ENCODE data around the gene GNB2. TPM values are rescaled to one million over a fixed set of nuclear protein-coding genes. Genes with fewer than 3 reads are reported as not detected.

Gene GNB2
- total and polyA plus RNA-seq, 2 of the 13 experiments (the other 11 are each of a cell fraction or from before 2014, with no cell fraction given), result 48.3 to 67.1 TPM

DNA sequence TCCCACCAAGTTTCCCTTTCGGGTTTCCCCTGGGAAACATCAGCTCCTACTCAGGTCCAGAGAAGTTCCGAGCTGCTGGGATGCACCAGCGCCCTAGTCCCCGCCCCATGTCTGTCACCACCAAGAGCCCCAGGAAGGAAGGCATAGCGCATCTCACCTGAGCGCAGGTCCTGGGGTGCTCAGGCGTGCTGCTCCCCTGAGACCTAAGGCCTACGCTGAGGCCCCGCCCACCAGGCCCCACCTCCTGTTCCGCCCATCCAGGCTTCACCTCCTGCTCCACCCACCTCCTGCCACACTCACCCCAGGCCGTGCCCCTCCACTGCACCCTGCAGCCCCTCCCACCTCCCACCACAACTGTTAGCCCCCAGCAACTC, 31.0 kb upstream of the GNB2 start (continued):
- TF ChIP-seq, protein P1, sequence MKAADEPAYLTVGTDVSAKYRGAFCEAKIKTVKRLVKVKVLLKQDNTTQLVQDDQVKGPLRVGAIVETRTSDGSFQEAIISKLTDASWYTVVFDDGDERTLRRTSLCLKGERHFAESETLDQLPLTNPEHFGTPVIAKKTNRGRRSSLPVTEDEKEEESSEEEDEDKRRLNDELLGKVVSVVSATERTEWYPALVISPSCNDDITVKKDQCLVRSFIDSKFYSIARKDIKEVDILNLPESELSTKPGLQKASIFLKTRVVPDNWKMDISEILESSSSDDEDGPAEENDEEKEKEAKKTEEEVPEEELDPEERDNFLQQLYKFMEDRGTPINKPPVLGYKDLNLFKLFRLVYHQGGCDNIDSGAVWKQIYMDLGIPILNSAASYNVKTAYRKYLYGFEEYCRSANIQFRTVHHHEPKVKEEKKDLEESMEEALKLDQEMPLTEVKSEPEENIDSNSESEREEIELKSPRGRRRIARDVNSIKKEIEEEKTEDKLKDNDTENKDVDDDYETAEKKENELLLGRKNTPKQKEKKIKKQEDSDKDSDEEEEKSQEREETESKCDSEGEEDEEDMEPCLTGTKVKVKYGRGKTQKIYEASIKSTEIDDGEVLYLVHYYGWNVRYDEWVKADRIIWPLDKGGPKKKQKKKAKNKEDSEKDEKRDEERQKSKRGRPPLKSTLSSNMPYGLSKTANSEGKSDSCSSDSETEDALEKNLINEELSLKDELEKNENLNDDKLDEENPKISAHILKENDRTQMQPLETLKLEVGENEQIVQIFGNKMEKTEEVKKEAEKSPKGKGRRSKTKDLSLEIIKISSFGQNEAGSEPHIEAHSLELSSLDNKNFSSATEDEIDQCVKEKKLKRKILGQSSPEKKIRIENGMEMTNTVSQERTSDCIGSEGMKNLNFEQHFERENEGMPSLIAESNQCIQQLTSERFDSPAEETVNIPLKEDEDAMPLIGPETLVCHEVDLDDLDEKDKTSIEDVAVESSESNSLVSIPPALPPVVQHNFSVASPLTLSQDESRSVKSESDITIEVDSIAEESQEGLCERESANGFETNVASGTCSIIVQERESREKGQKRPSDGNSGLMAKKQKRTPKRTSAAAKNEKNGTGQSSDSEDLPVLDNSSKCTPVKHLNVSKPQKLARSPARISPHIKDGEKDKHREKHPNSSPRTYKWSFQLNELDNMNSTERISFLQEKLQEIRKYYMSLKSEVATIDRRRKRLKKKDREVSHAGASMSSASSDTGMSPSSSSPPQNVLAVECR (CRISPR knock-in tag; IDR thresholded peaks at IDR 0.05; ENCODE audit: borderline replicate concordance), result peak; percentile 35; the same call in 1 of the 2 replicates
- TF ChIP-seq MYC (CRISPR knock-in tag; IDR thresholded peaks at IDR 0.05; ENCODE audit: borderline replicate concordance) (no peak), ZEB1 (IDR thresholded peaks at IDR 0.05; ENCODE audit: insufficient replicate concordance, low read depth) (no peak), KDM1A (CRISPR knock-in tag; IDR thresholded peaks at IDR 0.05) (no peak), SNAI1 (CRISPR knock-in tag; IDR thresholded peaks at IDR 0.05; ENCODE audit: borderline replicate concordance) (no peak), PRMT3 (CRISPR knock-in tag; IDR thresholded peaks at IDR 0.05; ENCODE audit: borderline replicate concordance, low read depth) (no peak), HIVEP1 (CRISPR knock-in tag; IDR thresholded peaks at IDR 0.05) (no peak), SOX5 (CRISPR knock-in tag; IDR thresholded peaks at IDR 0.05; ENCODE audit: borderline replicate concordance) (no peak), KMT2B (CRISPR knock-in tag; IDR thresholded peaks at IDR 0.05) (no peak), HCFC1 (IDR thresholded peaks at IDR 0.05; ENCODE audit: low read depth, low read length) (no peak), FOXC1 (CRISPR knock-in tag; IDR thresholded peaks at IDR 0.05; ENCODE audit: borderline replicate concordance) (0 out of 2 replicates have a peak, but pooled peaks have one; percentile 15), KLF6 (CRISPR knock-in tag; IDR thresholded peaks at IDR 0.05) (0 out of 2 replicates have a peak, but pooled peaks have one; percentile 55), KLF12 (CRISPR knock-in tag; IDR thresholded peaks at IDR 0.05; ENCODE audit: borderline replicate concordance) (0 out of 2 replicates have a peak, but pooled peaks have one; percentile 68), POLR2G (IDR thresholded peaks at IDR 0.05; ENCODE audit: low read depth, low read length) (peak; percentile 47; the same call in 1 of the 2 replicates)
- TF ChIP-seq, protein P2, sequence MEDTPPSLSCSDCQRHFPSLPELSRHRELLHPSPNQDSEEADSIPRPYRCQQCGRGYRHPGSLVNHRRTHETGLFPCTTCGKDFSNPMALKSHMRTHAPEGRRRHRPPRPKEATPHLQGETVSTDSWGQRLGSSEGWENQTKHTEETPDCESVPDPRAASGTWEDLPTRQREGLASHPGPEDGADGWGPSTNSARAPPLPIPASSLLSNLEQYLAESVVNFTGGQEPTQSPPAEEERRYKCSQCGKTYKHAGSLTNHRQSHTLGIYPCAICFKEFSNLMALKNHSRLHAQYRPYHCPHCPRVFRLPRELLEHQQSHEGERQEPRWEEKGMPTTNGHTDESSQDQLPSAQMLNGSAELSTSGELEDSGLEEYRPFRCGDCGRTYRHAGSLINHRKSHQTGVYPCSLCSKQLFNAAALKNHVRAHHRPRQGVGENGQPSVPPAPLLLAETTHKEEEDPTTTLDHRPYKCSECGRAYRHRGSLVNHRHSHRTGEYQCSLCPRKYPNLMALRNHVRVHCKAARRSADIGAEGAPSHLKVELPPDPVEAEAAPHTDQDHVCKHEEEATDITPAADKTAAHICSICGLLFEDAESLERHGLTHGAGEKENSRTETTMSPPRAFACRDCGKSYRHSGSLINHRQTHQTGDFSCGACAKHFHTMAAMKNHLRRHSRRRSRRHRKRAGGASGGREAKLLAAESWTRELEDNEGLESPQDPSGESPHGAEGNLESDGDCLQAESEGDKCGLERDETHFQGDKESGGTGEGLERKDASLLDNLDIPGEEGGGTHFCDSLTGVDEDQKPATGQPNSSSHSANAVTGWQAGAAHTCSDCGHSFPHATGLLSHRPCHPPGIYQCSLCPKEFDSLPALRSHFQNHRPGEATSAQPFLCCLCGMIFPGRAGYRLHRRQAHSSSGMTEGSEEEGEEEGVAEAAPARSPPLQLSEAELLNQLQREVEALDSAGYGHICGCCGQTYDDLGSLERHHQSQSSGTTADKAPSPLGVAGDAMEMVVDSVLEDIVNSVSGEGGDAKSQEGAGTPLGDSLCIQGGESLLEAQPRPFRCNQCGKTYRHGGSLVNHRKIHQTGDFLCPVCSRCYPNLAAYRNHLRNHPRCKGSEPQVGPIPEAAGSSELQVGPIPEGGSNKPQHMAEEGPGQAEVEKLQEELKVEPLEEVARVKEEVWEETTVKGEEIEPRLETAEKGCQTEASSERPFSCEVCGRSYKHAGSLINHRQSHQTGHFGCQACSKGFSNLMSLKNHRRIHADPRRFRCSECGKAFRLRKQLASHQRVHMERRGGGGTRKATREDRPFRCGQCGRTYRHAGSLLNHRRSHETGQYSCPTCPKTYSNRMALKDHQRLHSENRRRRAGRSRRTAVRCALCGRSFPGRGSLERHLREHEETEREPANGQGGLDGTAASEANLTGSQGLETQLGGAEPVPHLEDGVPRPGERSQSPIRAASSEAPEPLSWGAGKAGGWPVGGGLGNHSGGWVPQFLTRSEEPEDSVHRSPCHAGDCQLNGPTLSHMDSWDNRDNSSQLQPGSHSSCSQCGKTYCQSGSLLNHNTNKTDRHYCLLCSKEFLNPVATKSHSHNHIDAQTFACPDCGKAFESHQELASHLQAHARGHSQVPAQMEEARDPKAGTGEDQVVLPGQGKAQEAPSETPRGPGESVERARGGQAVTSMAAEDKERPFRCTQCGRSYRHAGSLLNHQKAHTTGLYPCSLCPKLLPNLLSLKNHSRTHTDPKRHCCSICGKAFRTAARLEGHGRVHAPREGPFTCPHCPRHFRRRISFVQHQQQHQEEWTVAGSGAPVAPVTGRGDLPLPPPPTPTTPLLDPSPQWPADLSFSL (CRISPR knock-in tag; IDR thresholded peaks at IDR 0.05), result no peak
- TF ChIP-seq, protein P3, sequence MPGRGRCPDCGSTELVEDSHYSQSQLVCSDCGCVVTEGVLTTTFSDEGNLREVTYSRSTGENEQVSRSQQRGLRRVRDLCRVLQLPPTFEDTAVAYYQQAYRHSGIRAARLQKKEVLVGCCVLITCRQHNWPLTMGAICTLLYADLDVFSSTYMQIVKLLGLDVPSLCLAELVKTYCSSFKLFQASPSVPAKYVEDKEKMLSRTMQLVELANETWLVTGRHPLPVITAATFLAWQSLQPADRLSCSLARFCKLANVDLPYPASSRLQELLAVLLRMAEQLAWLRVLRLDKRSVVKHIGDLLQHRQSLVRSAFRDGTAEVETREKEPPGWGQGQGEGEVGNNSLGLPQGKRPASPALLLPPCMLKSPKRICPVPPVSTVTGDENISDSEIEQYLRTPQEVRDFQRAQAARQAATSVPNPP (CRISPR knock-in tag; IDR thresholded peaks at IDR 0.05), result no peak
- TF ChIP-seq, protein P4, sequence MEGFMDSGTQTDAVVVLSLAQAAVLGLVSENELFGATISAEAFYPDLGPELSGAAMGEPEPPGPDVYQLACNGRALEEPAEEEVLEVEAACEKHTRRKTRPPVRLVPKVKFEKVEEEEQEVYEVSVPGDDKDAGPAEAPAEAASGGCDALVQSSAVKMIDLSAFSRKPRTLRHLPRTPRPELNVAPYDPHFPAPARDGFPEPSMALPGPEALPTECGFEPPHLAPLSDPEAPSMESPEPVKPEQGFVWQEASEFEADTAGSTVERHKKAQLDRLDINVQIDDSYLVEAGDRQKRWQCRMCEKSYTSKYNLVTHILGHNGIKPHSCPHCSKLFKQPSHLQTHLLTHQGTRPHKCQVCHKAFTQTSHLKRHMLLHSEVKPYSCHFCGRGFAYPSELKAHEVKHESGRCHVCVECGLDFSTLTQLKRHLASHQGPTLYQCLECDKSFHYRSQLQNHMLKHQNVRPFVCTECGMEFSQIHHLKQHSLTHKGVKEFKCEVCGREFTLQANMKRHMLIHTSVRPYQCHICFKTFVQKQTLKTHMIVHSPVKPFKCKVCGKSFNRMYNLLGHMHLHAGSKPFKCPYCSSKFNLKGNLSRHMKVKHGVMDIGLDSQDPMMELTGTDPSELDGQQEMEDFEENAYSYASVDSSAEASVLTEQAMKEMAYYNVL (CRISPR knock-in tag; IDR thresholded peaks at IDR 0.05; ENCODE audit: borderline replicate concordance), result no peak
